Breast epithelium (tissue), 4 donors: ENCODE data around the gene RPS6KB2. TPM values are rescaled to one million over a fixed set of nuclear protein-coding genes. Genes with fewer than 3 reads are reported as not detected.

ENCODE experiments used
- DNase-seq, 2 donors: peaks; one replicate each; pipeline ENCODE4 v3.0.0-alpha.2; 2019; ENCODE audit warnings: low spot score in 2 of 2
- H3K27ac ChIP-seq, 2 donors: fragments of 200-600 bp; sonication (generic) in 1 of 2; one replicate each; pipeline ENCODE4 v1.5.1; 2016 to 2019; ENCODE audit warnings: mild to moderate bottlenecking in 1 of 2
- H3K27me3 ChIP-seq, 2 donors: fragments of 200-600 bp; sonication (generic) in 1 of 2; one replicate each; pipeline versions ENCODE4 v1.5.1 to v1.6.0; 2017 to 2019; ENCODE audit warnings: control low read depth in 1 of 2, mild to moderate bottlenecking in 1 of 2
- H3K36me3 ChIP-seq: fragments of 200-600 bp; one replicate; pipeline ENCODE4 v1.5.1; 2019
- H3K4me1 ChIP-seq, 2 donors: fragments of 200-600 bp; sonication (generic); one replicate each; pipeline ENCODE4 v1.5.1; 2016 to 2019; ENCODE audit warnings: control low read depth in 1 of 2
- H3K4me3 ChIP-seq, 3 donors: fragments of 200-600 bp; sonication (generic); 1 replicate in 2 of 3; 2 replicates in 1 of 3; pipeline ENCODE4 v1.5.1; 2016 to 2019; ENCODE audit warnings: mild to moderate bottlenecking in 3 of 3, moderate library complexity in 2 of 3
- H3K9me3 ChIP-seq, 2 donors: fragments of 200-600 bp; sonication (generic) in 1 of 2; one replicate each; pipeline ENCODE4 v1.5.1; 2016 to 2019; ENCODE audit warnings: control low read depth in 1 of 2
- CTCF ChIP-seq, 3 donors: fragments of 450-650 bp; IDR thresholded peaks; one replicate each; pipeline ENCODE4 v1.5.1; 2016 to 2017; ENCODE audit warnings: antibody characterized with exemption in 3 of 3, mild to moderate bottlenecking in 3 of 3, moderate library complexity in 3 of 3
- POLR2A ChIP-seq: fragments of 450-650 bp; IDR thresholded peaks from one replicate; pipeline ENCODE4 v1.6.1; 2016; ENCODE audit warnings: antibody characterized with exemption, mild to moderate bottlenecking, moderate library complexity
- POLR2AphosphoS5 ChIP-seq, 3 donors: sonication (generic); formaldehyde crosslinking; IDR thresholded peaks; one replicate each; pipeline ENCODE4 v1.6.1; 2017; ENCODE audit warnings: antibody characterized with exemption in 3 of 3
- intact Hi-C: fragments of 100-400 bp; cut with DNase I; formaldehyde crosslinking; loops from one replicate; pipeline ENCODE4 v1.15.1; 2023; ENCODE audit warnings: low total_unique reads
- total RNA-seq, 3 donors: library from RNA; depleted of rRNA; stranded (reverse); fragments of >200 nt; gene quantifications; one replicate each; pipeline ENCODE4 v1.1.0, GENCODE V29; 2016

Gene RPS6KB2
- total RNA-seq, 3 donors from 2014 or later = 28.0 to 41.6 (median 40.1) TPM

GRCh38 chr11:67415501-67416304 lies 12.6 kb upstream of the RPS6KB2 start, which contains the start of gene CARNS1:
CARNS1 (plus strand) TSS chr11:67415678; CDS start chr11:67416200, 522 bp downstream.
- no peak for DNase-seq
- Histone ChIP-seq H3K36me3 (no peaks in the 10 kb centered on the region), H3K4me1 (peaks cover 10 to 13% of the 10 kb centered on the region in 2 donors), H3K27ac (peak within 1 kb of the TSS; percentile 68 to 83), H3K4me3 (peak within 1 kb of the TSS; percentile 12 to 63 (median 45)), H3K9me3 (no peaks in the 10 kb centered on the region), H3K27me3 (peaks cover 0 to 13% of the 10 kb centered on the region in 2 donors)
- intact Hi-C loops = no loop called here
- TF ChIP-seq CTCF (IDR thresholded peaks at IDR 0.05) (no peak), POLR2AphosphoS5 (IDR thresholded peaks at IDR 0.05) (no peak), POLR2A (no peak)

GRCh38 chr11:67416416-67417335 lies 11.6 kb upstream of the RPS6KB2 start:
- intact Hi-C loops = no loop called here
- no peak for TF ChIP-seq POLR2A
- TF ChIP-seq POLR2AphosphoS5 (IDR thresholded peaks at IDR 0.05) = no peak
- TF ChIP-seq CTCF (IDR thresholded peaks at IDR 0.05) = no peak
- DNase-seq = no peak
- no peaks in the 10 kb centered on the region for H3K9me3 ChIP-seq
- H3K4me3 ChIP-seq = no peak overlapping the region
- peaks cover 10 to 13% of the 10 kb centered on the region in 2 donors for H3K4me1 ChIP-seq
- H3K36me3 ChIP-seq = no peaks in the 10 kb centered on the region
- peak overlapping the region; percentile 68 to 83 for H3K27ac ChIP-seq
- H3K27me3 ChIP-seq = peaks cover 0 to 3% of the 10 kb centered on the region in 2 donors

DNA sequence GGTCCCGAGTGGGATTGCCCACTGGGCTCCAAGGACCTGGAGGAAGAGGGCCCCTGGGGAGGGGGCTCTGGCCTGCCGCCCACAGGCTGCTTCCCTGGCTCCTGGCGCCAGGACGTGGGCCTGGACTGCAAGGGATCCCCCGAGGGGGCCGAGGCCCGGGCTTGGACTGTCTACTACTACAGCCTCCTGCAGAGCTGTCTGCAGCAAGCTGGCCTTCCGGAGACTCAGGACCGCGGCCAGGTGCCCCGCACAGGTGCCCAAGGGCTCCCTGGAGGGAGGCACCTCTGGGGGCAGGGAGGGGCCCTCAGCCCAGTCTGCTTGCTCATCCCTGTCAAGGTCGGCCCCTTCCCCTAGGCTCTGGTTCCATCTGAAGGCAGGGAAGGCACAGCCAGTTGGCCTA lies 10.9 kb upstream of the RPS6KB2 start:
- Histone ChIP-seq H3K36me3 (no peaks in the 10 kb centered on the region), H3K27me3 (no peaks in the 10 kb centered on the region), H3K4me3 (no peak overlapping the region), H3K4me1 (peaks cover 10 to 13% of the 10 kb centered on the region in 2 donors), H3K9me3 (no peaks in the 10 kb centered on the region), H3K27ac (peak overlapping the region; percentile 68 to 75)
- no peak for TF ChIP-seq POLR2AphosphoS5 (IDR thresholded peaks at IDR 0.05)
- no peak for TF ChIP-seq CTCF (IDR thresholded peaks at IDR 0.05)
- TF ChIP-seq POLR2A = no peak
- intact Hi-C loops = no loop called here
- DNase-seq = no peak

- H3K27ac ChIP-seq = peak overlapping the region; percentile 68 to 94
- TF ChIP-seq CTCF (IDR thresholded peaks at IDR 0.05) = no peak
- no peak for TF ChIP-seq POLR2A
- TF ChIP-seq POLR2AphosphoS5 (IDR thresholded peaks at IDR 0.05) = no peak
- H3K4me1 ChIP-seq = peaks cover 10 to 13% of the 10 kb centered on the region in 2 donors
Measured at GRCh38 chr11:67418476-67419281, 9.6 kb upstream of the RPS6KB2 start.

More at GRCh38 chr11:67418476-67419281, 9.6 kb upstream of the RPS6KB2 start:
- Histone ChIP-seq H3K4me3 (peak overlapping the region in 1 of 3 donors; percentile 10), H3K9me3 (no peaks in the 10 kb centered on the region), H3K27me3 (no peaks in the 10 kb centered on the region), H3K36me3 (no peaks in the 10 kb centered on the region)
- DNase-seq = peak in 1 of 2 donors; percentile 56
- intact Hi-C loops = no loop called here
